HepG2 (cell line): ENCODE data around the gene RIPOR3. TPM values are rescaled to one million over a fixed set of nuclear protein-coding genes. Genes with fewer than 3 reads are reported as not detected.
"Not testable (repeated sequence)": the region's sequence is repeated elsewhere in the genome, so short reads cannot be mapped to it uniquely, and the experiment has no call there.

ENCODE experiments used
- ATAC-seq: fragments of 200-7000 bp; cut with Tn5 transposase; 3 replicates; pipeline ENCODE4 v1.9.1; 2020; ENCODE audit warnings: mild to moderate bottlenecking, moderate library complexity
- BruUV-seq: library from RNA; stranded (reverse); fragments of 400-500 nt; replicated peaks from 2 replicates; lab custom pipeline; 2021; lab: Mats Ljungman, UMichigan
- CTCF ChIA-PET: fragments of 300-600 bp; formaldehyde crosslinking; extraction: SDS; loops from one replicate; lab custom pipeline; 2021; ENCODE audit warnings: low total read pairs, inconsistent platforms, low intra/inter-chr PET ratio; lab: Yijun Ruan, JAX
- POLR2A ChIA-PET: fragments of 350-600 bp; sonication (Branson Sonifier 250); formaldehyde crosslinking; loops from one replicate; lab custom pipeline; 2020; ENCODE audit warnings: antibody characterized with exemption, inconsistent platforms; lab: Yijun Ruan, JAX
- DNase-seq: peaks from one replicate; pipeline ENCODE4 v3.0.0-alpha.2; 2015; ENCODE audit warnings: low spot score
- FAIRE-seq: peaks from 3 replicates; lab custom pipeline; 2011; peaks lifted over from hg19 to GRCh38; lab: Jason Lieb, UNC
- H2AFZ ChIP-seq: one replicate; pipeline ENCODE4 v1.6.1; 2011; ENCODE audit warnings: low read length, inconsistent platforms
- H3K27ac ChIP-seq: fragments of 300-600 bp; 3 replicates; pipeline ENCODE4 v1.8.0; 2011; ENCODE audit warnings: mixed run types, mild to moderate bottlenecking, mixed read lengths, low read length, inconsistent platforms; ENCODE audit not compliant: insufficient read depth; ENCODE audit errors: extremely low read length
- H3K27me3 ChIP-seq, 2 experiments: fragments of 200-600 bp in 1 of 2; 2 replicates in 1 of 2; 3 replicates in 1 of 2; pipeline versions ENCODE4 v1.6.0 to v1.8.0; 2011; ENCODE audit warnings: low read length in 2 of 2, mild to moderate bottlenecking in 2 of 2, moderate library complexity in 2 of 2, inconsistent platforms in 1 of 2; ENCODE audit not compliant: insufficient read depth in 2 of 2, control insufficient read depth in 1 of 2
- H3K36me3 ChIP-seq, 2 experiments: fragments of 200-600 bp in 1 of 2; replicated peaks in 1 of 2; 2 replicates in 1 of 2; 3 replicates in 1 of 2; pipeline versions ENCODE4 v1.5.1 to v1.8.0; 2011; ENCODE audit warnings: low read length in 2 of 2, inconsistent platforms in 1 of 2; ENCODE audit not compliant: insufficient read depth in 2 of 2, control insufficient read depth in 1 of 2
- H3K4me1 ChIP-seq: 2 replicates; pipeline ENCODE4 v1.5.1; 2012; ENCODE audit warnings: low read length, inconsistent platforms; ENCODE audit not compliant: insufficient read depth
- H3K4me2 ChIP-seq: 2 replicates; pipeline ENCODE4 v1.6.0; 2011; ENCODE audit warnings: low read depth, low read length, inconsistent platforms
- H3K4me3 ChIP-seq, 3 experiments: fragments of 200-600 bp in 1 of 3; sonication (generic), shearing (Covaris generic) in 1 of 3; replicated peaks in 1 of 3; 2 replicates each; pipeline ENCODE4 v1.5.1; 2011 to 2016; ENCODE audit warnings: low read length in 3 of 3, inconsistent platforms in 2 of 3, low read depth in 2 of 3, mild to moderate bottlenecking in 2 of 3, control low read depth in 1 of 3, mixed read lengths in 1 of 3; ENCODE audit not compliant: insufficient read depth in 1 of 3
- H3K79me2 ChIP-seq: one replicate; pipeline ENCODE4 v1.6.1; 2011; ENCODE audit warnings: low read length, inconsistent platforms; ENCODE audit not compliant: insufficient read depth
- H3K9ac ChIP-seq: 2 replicates; pipeline ENCODE4 v1.6.0; 2011; ENCODE audit warnings: mild to moderate bottlenecking, low read depth, low read length, inconsistent platforms; ENCODE audit not compliant: insufficient read depth
- H3K9me3 ChIP-seq: 2 replicates; pipeline ENCODE4 v1.5.1; 2012; ENCODE audit warnings: mild to moderate bottlenecking, low read length
- H4K20me1 ChIP-seq: 2 replicates; pipeline ENCODE4 v1.6.0; 2011; ENCODE audit warnings: inconsistent platforms, mild to moderate bottlenecking, low read length, moderate library complexity; ENCODE audit not compliant: insufficient read depth
- ARNTL ChIP-seq: sonication (generic); formaldehyde crosslinking; IDR thresholded peaks from 2 replicates; pipeline ENCODE4 v1.4.0; 2020; ENCODE audit warnings: mild to moderate bottlenecking, missing genetic modification reagents
- EED ChIP-seq: sonication (generic); formaldehyde crosslinking; IDR thresholded peaks from 2 replicates; pipeline ENCODE4 v1.5.0; 2020; ENCODE audit warnings: mild to moderate bottlenecking, missing genetic modification reagents
- HMGA1 ChIP-seq: sonication (generic); formaldehyde crosslinking; conservative IDR thresholded peaks from 2 replicates; pipeline ENCODE4 v1.4.0; 2020; ENCODE audit warnings: missing genetic modification reagents
- HNRNPUL1 ChIP-seq: fragments of 200-400 bp; formaldehyde crosslinking; IDR thresholded peaks from 2 replicates; pipeline ENCODE4 v1.6.1; 2017; ENCODE audit warnings: low read depth, mild to moderate bottlenecking, low read length, moderate library complexity
- MXD4 ChIP-seq: IDR thresholded peaks from 2 replicates; pipeline ENCODE4 v1.6.1; 2016; ENCODE audit warnings: mild to moderate bottlenecking, missing biosample characterization, missing genetic modification reagents
- PBX2 ChIP-seq: IDR thresholded peaks from 2 replicates; pipeline ENCODE4 v1.6.1; 2016; ENCODE audit warnings: control low read depth
- PRDM4 ChIP-seq: sonication (generic); formaldehyde crosslinking; IDR thresholded peaks from 2 replicates; pipeline ENCODE4 v1.9.0; 2021; ENCODE audit warnings: missing genetic modification reagents, borderline replicate concordance
- TARDBP ChIP-seq: sonication (generic); formaldehyde crosslinking; IDR thresholded peaks from 2 replicates; pipeline ENCODE4 v1.8.0; 2022; ENCODE audit warnings: mild to moderate bottlenecking, missing genetic modification reagents
- ZC3H13 ChIP-seq: sonication (generic); formaldehyde crosslinking; IDR thresholded peaks from 2 replicates; pipeline ENCODE4 v1.8.1; 2023; ENCODE audit warnings: mild to moderate bottlenecking, missing genetic modification reagents, moderate library complexity
- ZFP82 ChIP-seq: sonication (generic); formaldehyde crosslinking; IDR thresholded peaks from 2 replicates; pipeline ENCODE4 v1.5.1; 2020; ENCODE audit warnings: mild to moderate bottlenecking, missing genetic modification reagents, borderline replicate concordance
- ZNF121 ChIP-seq: sonication (generic); formaldehyde crosslinking; IDR thresholded peaks from 2 replicates; pipeline ENCODE4 v1.5.0; 2020; ENCODE audit warnings: mild to moderate bottlenecking, missing genetic modification reagents
- WGBS: methylation state at CpG from one replicate; pipeline ENCODE4 v1.1.6; 2017; ENCODE audit warnings: low lambda C conversion rate; 5-methylcytosine and 5-hydroxymethylcytosine counted together
- in situ Hi-C: cut with HindIII; loops from 2 replicates; pipeline ENCODE4 v1.10.0; 2017; ENCODE audit warnings: low pct_unique_long_range_greater_than_20kb; ENCODE audit not compliant: extremely low pct_ligation_motif_present
- intact Hi-C: fragments of 100-400 bp; cut with micrococcal nuclease; formaldehyde crosslinking; loops from one replicate; pipeline ENCODE4 v1.10.0; 2022; ENCODE audit not compliant: unreplicated experiment
- polyA plus RNA-seq, 8 experiments: library from polyadenylated mRNA; depleted of rRNA in 3 of 8; stranded (reverse) in 7 of 8; unstranded in 1 of 8; fragments of >200 nt; fragmentation: Illumina TruSeq in 4 of 8; extraction: Trizol in 4 of 8; gene quantifications; 2 replicates each; pipeline versions ENCODE4 v1.2.1 to v1.2.3, GENCODE V29; 2011 to 2016; ENCODE audit warnings: low read depth in 4 of 8, missing spikeins in 1 of 8, mixed read lengths in 1 of 8; ENCODE audit not compliant: insufficient read depth in 1 of 8
- total RNA-seq, 5 experiments: library from RNA; depleted of rRNA; stranded (reverse); fragments of >200 nt; fragmentation: Illumina TruSeq; extraction: Trizol; gene quantifications; 2 replicates each; pipeline ENCODE4 v1.2.3, GENCODE V29; 2016; ENCODE audit warnings: low read depth in 1 of 5
- TF ChIP-seq, protein P1 (sequence below): IDR thresholded peaks from 2 replicates; pipeline ENCODE4 v1.6.1; 2016; ENCODE audit warnings: mild to moderate bottlenecking

The RIPOR3 gene
- total and polyA plus RNA-seq, 2 of the 13 experiments (the other 11 are each of a cell fraction or from before 2014, with no cell fraction given) = 0.18 TPM; not detected in 1

DNA sequence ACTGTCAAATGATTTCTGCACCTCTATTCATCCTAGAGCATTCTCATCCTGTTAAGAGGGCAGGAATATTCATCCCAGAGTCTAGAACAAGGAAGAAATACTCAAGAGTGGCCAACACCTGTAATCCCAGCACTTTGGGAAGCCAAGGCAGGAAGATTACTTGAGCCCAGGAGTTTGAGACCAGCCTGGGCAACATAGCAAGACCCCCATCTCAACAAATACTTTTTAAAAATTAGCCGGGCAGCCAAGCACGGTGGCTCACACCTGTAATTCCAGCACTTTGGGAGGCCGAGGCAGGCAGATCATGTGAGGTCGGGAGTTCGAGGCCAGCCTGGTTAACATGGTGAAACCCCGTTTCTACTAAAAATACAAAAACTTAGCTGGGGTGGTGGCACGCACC lies 6.9 kb upstream of the RIPOR3 start:
- WGBS = 67% methylated on average over 7 of the region's 7 CpGs
- H3K9ac ChIP-seq, BruUV-seq, H3K4me2 ChIP-seq, H3K9me3 ChIP-seq, H3K27ac ChIP-seq, DNase-seq, H3K36me3 ChIP-seq, CTCF ChIA-PET: not testable (repeated sequence)
- Histone ChIP-seq H3K27me3 (peaks cover 5 to 26% of the 10 kb centered on the region in 2 experiments; a peak in 4 of 5 replicates), H3K4me1 (peaks cover 38% of the 10 kb centered on the region)
- TF ChIP-seq ZNF121 (CRISPR knock-in tag) = 0 out of 2 replicates have a peak, but pooled peaks have one; percentile 56
- TF ChIP-seq, all 625 proteins: peak for 1; not testable (repeated sequence) for 624
- H2AFZ ChIP-seq, ATAC-seq, in situ Hi-C loops, intact Hi-C loops, H4K20me1 ChIP-seq, POLR2A ChIA-PET, FAIRE-seq, H3K4me3 ChIP-seq, H3K79me2 ChIP-seq: not testable (repeated sequence)

- no peak overlapping the region for H3K9ac ChIP-seq
- H3K4me1 ChIP-seq = peaks cover 40% of the 10 kb centered on the region
- no peak for FAIRE-seq
- in situ Hi-C loops (no loop called here), intact Hi-C loops (no loop called here)
- ChIA-PET POLR2A (interaction anchor here (1.3 kb wide), 1 partner anchor 15 kb away, joined by 4 read pairs; no protein-coding TSS in a partner anchor), CTCF (no interaction called here)
- no peaks in the 10 kb centered on the region for H3K9me3 ChIP-seq
- H3K4me3 ChIP-seq = no peak overlapping the region
- no peaks in the 10 kb centered on the region for H3K36me3 ChIP-seq
- H3K27ac ChIP-seq = no peak overlapping the region
- no peaks in the 10 kb centered on the region for H4K20me1 ChIP-seq
- peaks cover 18 to 45% of the 10 kb centered on the region in 2 experiments for H3K27me3 ChIP-seq
- 1% methylated on average over 9 of the region's 9 CpGs for WGBS
- no peak overlapping the region for H2AFZ ChIP-seq
- no TSS peak for BruUV-seq
- no peaks in the 10 kb centered on the region for H3K79me2 ChIP-seq
- H3K4me2 ChIP-seq = peak overlapping the region; percentile 12
- DNase-seq = no peak
- ATAC-seq = peak; percentile 28; the same call in 2 of the 3 replicates
- TF ChIP-seq ZC3H13 (CRISPR knock-in tag) = no peak
- TF ChIP-seq HNRNPUL1 = no peak
- no peak for TF ChIP-seq PRDM4 (CRISPR knock-in tag)
- no peak for TF ChIP-seq ARNTL (CRISPR knock-in tag)
- no peak for TF ChIP-seq PBX2 (CRISPR knock-in tag)
- no peak for TF ChIP-seq TARDBP
- TF ChIP-seq, protein P1, sequence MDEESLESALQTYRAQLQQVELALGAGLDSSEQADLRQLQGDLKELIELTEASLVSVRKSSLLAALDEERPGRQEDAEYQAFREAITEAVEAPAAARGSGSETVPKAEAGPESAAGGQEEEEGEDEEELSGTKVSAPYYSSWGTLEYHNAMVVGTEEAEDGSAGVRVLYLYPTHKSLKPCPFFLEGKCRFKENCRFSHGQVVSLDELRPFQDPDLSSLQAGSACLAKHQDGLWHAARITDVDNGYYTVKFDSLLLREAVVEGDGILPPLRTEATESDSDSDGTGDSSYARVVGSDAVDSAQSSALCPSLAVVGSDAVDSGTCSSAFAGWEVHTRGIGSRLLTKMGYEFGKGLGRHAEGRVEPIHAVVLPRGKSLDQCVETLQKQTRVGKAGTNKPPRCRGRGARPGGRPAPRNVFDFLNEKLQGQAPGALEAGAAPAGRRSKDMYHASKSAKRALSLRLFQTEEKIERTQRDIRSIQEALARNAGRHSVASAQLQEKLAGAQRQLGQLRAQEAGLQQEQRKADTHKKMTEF = no peak
- 0 out of 2 replicates have a peak, but pooled peaks have one; percentile 41 for TF ChIP-seq ZFP82 (CRISPR knock-in tag)
- TF ChIP-seq EED = no peak
- no peak for TF ChIP-seq MXD4
- TF ChIP-seq HMGA1 (CRISPR knock-in tag) = no peak
These were observed 4.0 kb upstream of the RIPOR3 start for GRCh38 chr20:50695135-50695872.
